ENCODE data around the gene PRR35.
A peak's percentile ranks its signal among the peaks of the same experiment; 100 is the strongest.

PRR35 gene

GRCh38 chr16:586645-587590 lies 26.7 kb downstream of the PRR35 start:
- peak overlapping the region; percentile 91 for H3K4me3 Mint-ChIP-seq
- H3K36me3 Mint-ChIP-seq (ENCODE audit: low read depth) = peaks cover 7% of the 10 kb centered on the region
- H3K9me3 Mint-ChIP-seq = no peaks in the 10 kb centered on the region
- no peaks in the 10 kb centered on the region for H3K27me3 Mint-ChIP-seq
- H3K4me1 Mint-ChIP-seq (ENCODE audit: low read depth) = peaks cover 13% of the 10 kb centered on the region
- peak overlapping the region; percentile 97 for H3K27ac Mint-ChIP-seq

- Mint-ChIP-seq H3K27me3 (no peaks in the 10 kb centered on the region), H3K36me3 (ENCODE audit: low read depth) (peaks cover 7% of the 10 kb centered on the region), H3K27ac (peak overlapping the region; percentile 97), H3K9me3 (no peaks in the 10 kb centered on the region), H3K4me1 (ENCODE audit: low read depth) (peaks cover 21% of the 10 kb centered on the region), H3K4me3 (peak overlapping the region; percentile 91)
Measured at GRCh38 chr16:588639-588888, 28.4 kb downstream of the PRR35 start.

- Mint-ChIP-seq H3K9me3 (no peaks in the 10 kb centered on the region), H3K27ac (peak overlapping the region; percentile 98), H3K27me3 (no peaks in the 10 kb centered on the region), H3K4me3 (peak overlapping the region; percentile 91), H3K36me3 (ENCODE audit: low read depth) (peaks cover 7% of the 10 kb centered on the region), H3K4me1 (ENCODE audit: low read depth) (peaks cover 23% of the 10 kb centered on the region)
Measured at GRCh38 chr16:588889-589657, 28.9 kb downstream of the PRR35 start.

GRCh38 chr16:589658-590187 lies 29.5 kb downstream of the PRR35 start, which contains the start of gene RAB40C:
Gene RAB40C, plus strand, starts transcription at chr16:590066. Its CDS starts 226 bp downstream, at chr16:590292.
- no peaks in the 10 kb centered on the region for H3K27me3 Mint-ChIP-seq
- no peaks in the 10 kb centered on the region for H3K9me3 Mint-ChIP-seq
- H3K4me1 Mint-ChIP-seq (ENCODE audit: low read depth) = peaks cover 25% of the 10 kb centered on the region
- H3K4me3 Mint-ChIP-seq = peak within 1 kb of the TSS; percentile 91
- peak within 1 kb of the TSS; percentile 98 for H3K27ac Mint-ChIP-seq
- H3K36me3 Mint-ChIP-seq (ENCODE audit: low read depth) = peaks cover 7% of the 10 kb centered on the region

GRCh38 chr16:590188-590814 lies 30.1 kb downstream of the PRR35 start:
- H3K36me3 Mint-ChIP-seq (ENCODE audit: low read depth) = peaks cover 7% of the 10 kb centered on the region
- H3K27me3 Mint-ChIP-seq = no peaks in the 10 kb centered on the region
- peaks cover 26% of the 10 kb centered on the region for H3K4me1 Mint-ChIP-seq (ENCODE audit: low read depth)
- H3K9me3 Mint-ChIP-seq = no peaks in the 10 kb centered on the region
- peak overlapping the region; percentile 87 for H3K4me3 Mint-ChIP-seq
- no peak overlapping the region for H3K27ac Mint-ChIP-seq

GRCh38 chr16:590815-591200 lies 30.6 kb downstream of the PRR35 start:
- peaks cover 7% of the 10 kb centered on the region for H3K36me3 Mint-ChIP-seq (ENCODE audit: low read depth)
- no peaks in the 10 kb centered on the region for H3K9me3 Mint-ChIP-seq
- no peaks in the 10 kb centered on the region for H3K27me3 Mint-ChIP-seq
- H3K27ac Mint-ChIP-seq = peak overlapping the region; percentile 77
- H3K4me3 Mint-ChIP-seq = peak overlapping the region; percentile 87
- H3K4me1 Mint-ChIP-seq (ENCODE audit: low read depth) = peaks cover 31% of the 10 kb centered on the region

- Mint-ChIP-seq H3K9me3 (no peaks in the 10 kb centered on the region), H3K4me1 (ENCODE audit: low read depth) (peaks cover 35% of the 10 kb centered on the region), H3K27me3 (no peaks in the 10 kb centered on the region), H3K36me3 (ENCODE audit: low read depth) (peaks cover 7% of the 10 kb centered on the region), H3K27ac (peak overlapping the region; percentile 77), H3K4me3 (peak overlapping the region; percentile 87)
Measured at GRCh38 chr16:591231-591630, 31.0 kb downstream of the PRR35 start.

- Mint-ChIP-seq H3K4me1 (ENCODE audit: low read depth) (peaks cover 35% of the 10 kb centered on the region), H3K4me3 (no peak overlapping the region), H3K9me3 (no peaks in the 10 kb centered on the region), H3K27me3 (no peaks in the 10 kb centered on the region), H3K27ac (no peak overlapping the region), H3K36me3 (ENCODE audit: low read depth) (peaks cover 7% of the 10 kb centered on the region)
Measured at GRCh38 chr16:591892-592517, 31.8 kb downstream of the PRR35 start.

- Mint-ChIP-seq H3K36me3 (ENCODE audit: low read depth) (peaks cover 4% of the 10 kb centered on the region), H3K4me3 (no peak overlapping the region), H3K27me3 (no peaks in the 10 kb centered on the region), H3K9me3 (no peaks in the 10 kb centered on the region), H3K27ac (no peak overlapping the region), H3K4me1 (ENCODE audit: low read depth) (peaks cover 32% of the 10 kb centered on the region)
Measured at GRCh38 chr16:592518-593306, 32.5 kb downstream of the PRR35 start.

- no peak overlapping the region for H3K4me3 Mint-ChIP-seq
- H3K27ac Mint-ChIP-seq = no peak overlapping the region
- peaks cover 32% of the 10 kb centered on the region for H3K4me1 Mint-ChIP-seq (ENCODE audit: low read depth)
- peaks cover under 1% of the 10 kb centered on the region for H3K36me3 Mint-ChIP-seq (ENCODE audit: low read depth)
- no peaks in the 10 kb centered on the region for H3K27me3 Mint-ChIP-seq
- no peaks in the 10 kb centered on the region for H3K9me3 Mint-ChIP-seq
Measured at GRCh38 chr16:593406-593805, 33.2 kb downstream of the PRR35 start.

- Mint-ChIP-seq H3K27ac (no peak overlapping the region), H3K9me3 (no peaks in the 10 kb centered on the region), H3K4me1 (ENCODE audit: low read depth) (peaks cover 32% of the 10 kb centered on the region), H3K36me3 (ENCODE audit: low read depth) (no peaks in the 10 kb centered on the region), H3K27me3 (no peaks in the 10 kb centered on the region), H3K4me3 (no peak overlapping the region)
Measured at GRCh38 chr16:593807-594206, 33.6 kb downstream of the PRR35 start.

- Mint-ChIP-seq H3K4me1 (ENCODE audit: low read depth) (peaks cover 32% of the 10 kb centered on the region), H3K27me3 (no peaks in the 10 kb centered on the region), H3K27ac (no peak overlapping the region), H3K36me3 (ENCODE audit: low read depth) (no peaks in the 10 kb centered on the region), H3K9me3 (no peaks in the 10 kb centered on the region), H3K4me3 (no peak overlapping the region)
Measured at GRCh38 chr16:595094-595528, 34.9 kb downstream of the PRR35 start.

- Mint-ChIP-seq H3K9me3 (no peaks in the 10 kb centered on the region), H3K4me1 (ENCODE audit: low read depth) (peaks cover 24% of the 10 kb centered on the region), H3K27me3 (no peaks in the 10 kb centered on the region), H3K36me3 (ENCODE audit: low read depth) (no peaks in the 10 kb centered on the region), H3K4me3 (no peak overlapping the region), H3K27ac (peak overlapping the region; percentile 55)
Measured at GRCh38 chr16:595942-596735, 35.9 kb downstream of the PRR35 start.
